NCI-H1436 treated with DMSO at 0.1 percent for 48 hours (cell line): Measurements from ENCODE around the gene RASGRP3.

Experiments used
- DNase-seq: peaks from one replicate; lab custom pipeline; 2025; lab: John Stamatoyannopoulos, UW

RASGRP3 gene

DNA sequence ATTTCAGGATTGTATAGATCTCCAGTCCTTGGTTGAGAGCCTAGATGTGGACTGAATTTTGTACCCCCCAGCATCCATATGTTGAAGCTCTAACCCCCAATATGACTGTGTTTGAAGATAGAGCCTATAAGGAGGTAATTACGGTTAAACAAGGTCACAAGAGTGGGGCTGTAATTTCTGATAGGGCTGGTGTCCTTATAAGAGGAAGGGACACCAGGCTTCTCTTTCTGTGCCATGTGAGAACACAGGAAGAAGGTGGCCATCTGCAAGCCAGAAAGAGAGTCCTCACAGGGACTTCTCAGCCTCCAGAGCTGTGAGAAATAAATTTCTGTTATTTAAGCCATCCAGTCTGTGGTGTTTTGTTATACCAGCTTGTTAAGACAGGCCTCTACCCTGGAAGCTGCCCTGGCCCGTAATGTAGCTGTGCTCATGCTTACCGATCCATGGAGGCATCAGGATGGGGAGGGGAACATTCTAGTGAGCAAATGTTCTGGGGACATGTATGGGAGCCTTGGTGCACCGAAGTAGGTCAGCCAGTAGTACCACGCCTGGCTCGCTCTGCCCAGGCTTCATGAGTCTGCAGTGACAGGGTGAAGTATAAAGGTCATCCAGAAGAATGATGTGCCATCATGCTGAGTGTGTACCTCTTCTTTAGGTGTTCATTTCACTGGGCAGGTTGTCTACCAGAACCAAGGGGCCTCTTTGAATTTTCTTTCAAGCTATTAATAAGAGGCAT lies 16.1 kb downstream of the RASGRP3 start:
- DNase-seq: no peak

DNA sequence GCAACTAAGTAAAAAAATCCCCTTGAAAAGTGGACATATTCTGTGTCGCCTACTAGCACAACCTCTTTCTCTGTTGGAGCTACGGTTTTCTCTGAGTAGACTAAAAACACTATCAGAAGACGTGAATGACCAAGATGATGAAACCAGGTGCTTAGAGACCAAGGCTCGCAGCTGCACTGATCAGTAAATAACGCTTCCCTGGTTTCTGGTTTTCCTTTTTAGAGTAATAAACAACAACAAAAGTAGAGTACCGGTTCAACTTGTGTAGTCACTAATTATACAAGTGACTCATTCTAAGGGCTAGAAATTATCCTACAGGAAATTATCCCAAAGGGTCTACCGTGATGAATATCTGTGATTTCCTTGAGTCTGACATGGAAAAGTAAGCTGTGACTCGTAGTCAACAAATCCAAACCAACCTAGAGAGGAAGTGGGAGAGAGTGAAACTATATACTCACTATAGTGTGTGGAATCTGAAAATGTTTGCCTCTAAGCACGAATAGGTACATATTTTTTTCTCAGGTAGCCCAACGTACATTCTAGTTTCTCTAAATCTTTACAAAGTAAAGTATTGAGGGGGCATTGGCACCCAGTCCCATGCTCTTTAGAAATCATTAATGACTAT lies 17.8 kb downstream of the RASGRP3 start:
- DNase-seq: no peak

DNA sequence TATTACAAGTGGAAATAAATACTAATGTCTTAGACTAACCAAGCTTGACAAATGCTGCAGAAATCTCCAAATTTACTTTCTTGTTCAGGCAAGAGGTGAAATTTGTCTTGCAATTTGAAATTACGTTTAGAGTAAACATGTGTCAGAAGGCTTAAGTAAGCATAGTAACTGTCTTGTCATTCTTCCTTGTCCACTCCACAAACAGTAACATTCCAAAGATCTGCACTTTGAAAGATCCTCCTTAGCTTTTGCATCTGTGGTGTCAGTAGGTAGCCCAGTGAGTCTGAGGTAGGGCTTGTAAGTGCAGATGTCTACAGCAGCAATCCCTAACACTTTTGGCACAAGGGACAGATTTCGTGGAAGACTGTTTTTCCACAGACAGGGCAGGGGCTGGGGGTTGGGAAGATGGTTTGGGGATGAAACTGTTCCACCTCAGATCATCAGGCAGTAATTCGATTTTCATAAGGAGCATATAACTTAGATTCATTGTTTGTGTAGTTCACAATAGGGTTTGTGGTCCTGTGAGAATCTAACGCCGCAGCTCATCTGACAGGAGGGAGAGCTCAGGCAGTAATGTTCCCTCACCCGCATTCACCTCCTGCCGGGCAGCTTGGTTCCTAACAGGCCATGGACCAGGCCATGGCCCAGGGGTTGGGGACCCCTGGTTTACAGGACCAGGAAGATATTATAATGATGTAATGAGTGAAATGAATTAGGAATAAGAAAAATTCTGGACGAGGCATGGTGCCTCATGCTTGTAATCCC lies 18.6 kb downstream of the RASGRP3 start:
- DNase-seq: no peak

DNA sequence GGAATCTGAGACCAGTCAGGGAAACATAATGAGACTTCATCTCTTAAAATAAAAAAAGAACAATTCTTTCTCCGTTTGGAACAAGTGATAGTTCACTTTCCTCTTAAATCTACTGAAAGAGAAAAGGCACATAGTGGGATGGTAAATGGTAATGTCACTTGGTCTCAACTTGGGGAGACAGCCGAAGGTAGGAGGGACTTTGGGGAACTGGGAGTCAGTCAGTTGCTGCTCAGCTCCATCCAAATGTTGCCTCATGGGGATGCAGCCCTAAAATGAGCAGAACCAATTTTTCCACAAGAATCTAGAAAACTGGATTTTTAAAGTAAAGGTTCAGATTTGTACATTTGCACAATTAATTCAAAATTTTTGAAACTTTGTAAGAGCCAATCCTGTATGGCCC lies 19.2 kb downstream of the RASGRP3 start:
- no peak for DNase-seq

DNA sequence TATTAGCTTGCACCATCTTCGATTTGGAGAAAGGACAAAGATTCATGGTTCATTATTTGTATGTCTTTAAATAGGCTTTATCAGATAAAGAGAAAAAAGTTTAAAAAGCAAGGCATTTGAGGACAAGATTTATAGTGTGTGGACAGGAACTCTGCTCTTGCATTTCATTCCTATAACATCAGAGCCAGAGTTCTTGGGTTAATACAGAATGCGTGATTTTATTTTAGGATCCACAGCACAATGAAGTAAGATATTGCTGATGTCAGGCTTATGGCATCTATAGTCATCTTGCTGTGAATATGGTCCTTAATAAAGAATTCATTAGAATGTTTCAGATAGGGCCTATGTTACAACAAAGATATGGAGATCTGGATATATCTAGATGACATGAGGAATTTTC lies 19.7 kb downstream of the RASGRP3 start:
- no peak for DNase-seq

DNA sequence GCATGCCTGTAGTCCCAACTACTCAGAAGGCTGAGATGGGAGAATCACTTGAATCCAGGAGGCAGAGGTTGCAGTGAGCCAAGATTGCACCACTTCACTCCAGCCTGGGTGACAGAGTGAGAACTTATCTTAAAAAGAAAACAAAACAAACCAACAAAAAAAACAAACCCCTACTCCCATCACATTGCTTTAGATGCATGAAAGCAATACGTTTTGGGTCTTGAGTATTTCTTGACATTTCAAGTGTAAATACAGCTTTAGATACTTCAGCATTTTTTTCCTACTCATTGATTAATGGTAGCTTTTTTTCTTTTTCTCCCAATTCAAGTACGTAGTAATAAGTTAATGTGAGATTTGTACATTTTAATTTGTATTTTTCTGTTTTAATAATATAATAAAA lies 20.3 kb downstream of the RASGRP3 start:
- no peak for DNase-seq

DNA sequence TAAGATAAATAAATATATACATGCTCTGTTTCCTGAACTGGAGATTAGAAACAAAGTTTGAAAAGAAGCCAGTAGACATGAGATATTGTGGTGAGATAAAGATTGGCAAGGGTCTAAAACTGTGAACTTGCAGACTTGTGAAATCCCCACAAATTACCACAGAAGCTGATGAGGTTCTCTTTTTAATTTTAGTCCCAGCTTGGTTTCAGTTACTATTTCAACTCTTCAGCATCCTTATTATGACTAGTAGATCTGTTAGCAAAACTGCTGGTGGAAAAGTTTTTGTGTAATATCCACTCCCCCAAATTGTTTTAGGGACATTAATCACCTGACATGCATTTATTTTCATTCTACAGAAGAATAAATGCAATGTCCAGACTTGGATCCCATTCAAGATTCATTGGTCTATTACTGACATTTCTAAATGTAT lies 20.8 kb downstream of the RASGRP3 start:
- DNase-seq: no peak

DNA sequence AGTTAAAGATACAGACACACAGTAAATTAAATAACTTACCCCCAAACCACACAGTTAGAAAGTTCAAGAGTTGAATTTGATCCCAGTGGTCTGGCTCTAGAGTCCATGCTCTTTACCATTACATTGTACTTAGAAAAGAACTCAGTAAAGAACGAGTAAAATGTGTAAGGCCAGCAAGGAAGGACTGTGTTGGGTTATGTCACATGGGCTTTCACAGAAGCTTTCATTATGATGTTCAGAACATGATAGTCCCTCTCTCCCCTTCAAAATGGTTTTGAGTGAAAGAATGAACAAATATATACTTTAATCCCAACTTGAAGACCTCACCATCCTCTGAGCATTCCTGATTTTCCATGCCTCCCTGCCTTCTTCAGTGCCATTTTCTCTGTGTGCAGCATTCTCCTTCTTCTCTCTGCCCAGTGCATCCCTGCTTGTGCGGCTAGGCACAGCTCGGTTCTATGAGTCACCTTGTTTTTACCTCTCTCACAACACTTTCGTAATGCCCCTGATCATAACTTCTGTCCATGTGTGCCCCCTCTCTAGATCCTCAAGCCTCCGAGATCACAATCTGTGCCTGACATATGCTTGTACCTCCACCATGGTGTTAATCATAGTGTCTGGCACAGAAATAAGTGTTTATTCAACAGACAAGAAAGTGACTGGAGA lies 22.0 kb downstream of the RASGRP3 start:
- no peak for DNase-seq

DNA sequence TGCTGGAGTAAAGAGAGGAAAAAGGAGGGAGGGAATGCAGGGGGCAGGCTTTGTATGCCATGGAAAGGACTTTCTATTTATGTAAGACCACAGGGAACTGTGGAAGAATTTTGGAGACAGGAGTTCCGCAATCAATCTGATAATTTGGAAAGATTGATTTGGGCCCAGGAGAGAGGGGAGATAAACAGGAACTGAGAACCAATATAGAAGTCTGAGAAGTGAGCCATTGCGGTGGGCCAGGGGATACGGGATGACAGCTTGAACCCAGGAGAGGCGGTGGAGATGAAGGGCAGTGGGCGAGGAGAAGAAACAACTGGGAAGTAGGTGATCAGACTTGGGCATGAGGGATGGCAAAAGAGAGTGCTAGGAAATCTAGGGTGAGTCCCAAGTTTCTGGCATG lies 23.7 kb downstream of the RASGRP3 start:
- no peak for DNase-seq

DNA sequence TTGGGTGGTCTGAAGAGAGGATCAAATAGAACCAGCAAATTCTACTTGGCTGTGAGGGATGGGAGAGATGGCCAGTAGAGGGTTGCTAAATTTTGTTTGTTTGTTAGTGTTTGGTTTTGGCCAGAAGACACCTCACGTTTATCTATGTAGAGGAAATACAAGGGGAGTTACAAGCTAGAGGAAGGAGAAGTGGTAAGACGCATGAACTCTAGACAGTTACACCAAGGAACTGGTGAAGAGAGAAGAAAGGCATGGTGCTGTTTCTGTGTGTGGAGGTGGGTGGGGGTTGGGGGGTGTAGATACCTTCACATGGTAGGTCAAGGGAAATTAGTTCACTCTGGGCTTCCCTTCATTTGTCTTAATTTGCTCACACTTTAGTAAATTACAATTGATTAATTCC lies 25.6 kb downstream of the RASGRP3 start:
- no peak for DNase-seq

DNA sequence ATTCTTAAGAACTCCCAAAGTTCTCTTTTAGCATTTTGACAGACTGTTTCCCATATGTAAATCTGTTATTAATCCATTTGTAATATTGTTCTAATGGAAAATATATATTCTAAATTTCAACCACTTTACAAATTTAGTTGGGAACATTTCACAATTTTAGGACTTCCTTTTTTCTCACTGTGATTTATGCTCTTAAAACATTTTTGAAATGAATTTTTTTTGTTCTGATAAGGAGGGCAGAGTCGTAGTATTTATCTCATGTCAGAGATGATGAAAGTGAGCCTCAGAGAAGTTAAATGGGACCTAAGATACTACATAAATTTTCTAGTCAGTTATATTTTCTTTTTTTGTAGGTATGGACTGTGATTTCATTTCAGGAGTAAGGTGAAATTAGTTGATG lies 26.6 kb downstream of the RASGRP3 start:
- DNase-seq: no peak

DNA sequence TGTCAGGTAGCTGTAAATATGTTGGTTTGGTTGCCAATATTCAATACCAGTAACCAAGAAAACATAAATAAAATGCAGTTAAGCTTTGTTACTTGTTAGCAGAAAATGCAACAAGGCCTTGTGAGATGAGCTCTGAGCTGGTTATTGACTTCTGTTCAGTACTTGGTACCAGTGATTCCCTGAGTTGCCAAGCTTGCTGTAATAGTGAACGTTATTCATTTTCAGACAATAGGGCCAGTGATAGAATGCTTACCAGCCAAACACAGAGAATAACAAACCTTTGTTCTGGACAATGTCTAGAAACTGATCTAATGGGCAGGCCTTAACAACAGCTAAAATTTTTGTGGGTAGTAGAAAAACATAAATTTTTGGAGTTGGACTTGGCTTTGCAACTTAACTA lies 29.5 kb downstream of the RASGRP3 start:
- no peak for DNase-seq

DNA sequence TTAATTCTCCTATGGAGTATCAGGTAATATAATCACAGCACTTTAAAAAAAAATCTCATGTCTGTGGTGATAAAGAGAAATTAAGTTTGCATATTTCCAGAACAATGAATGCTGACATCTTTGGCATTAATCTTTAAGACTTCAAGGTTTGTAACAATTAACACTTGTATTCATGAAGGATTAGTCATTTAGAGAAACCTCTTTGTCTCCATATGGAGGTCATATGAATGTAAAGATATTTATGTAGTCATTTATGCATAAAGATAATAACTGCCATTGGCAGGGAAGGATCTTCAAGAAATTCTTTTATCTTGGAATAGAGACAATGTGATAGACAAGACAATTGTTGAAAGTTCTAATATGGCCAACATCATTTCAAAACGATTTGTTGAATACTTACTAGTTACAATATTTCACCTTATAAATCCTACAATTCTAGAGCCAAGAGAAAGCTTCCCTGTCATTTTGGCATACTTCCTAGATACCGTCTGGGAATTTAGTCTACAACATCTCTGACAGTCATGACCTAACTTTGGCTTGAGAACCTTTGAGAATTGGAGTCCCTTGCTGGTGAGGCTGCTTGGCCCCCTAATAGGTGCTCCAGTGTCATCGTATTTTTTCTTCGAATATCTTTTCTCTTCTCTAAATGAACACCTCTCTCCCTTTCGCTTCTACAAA lies 33.6 kb downstream of the RASGRP3 start:
- no peak for DNase-seq

DNA sequence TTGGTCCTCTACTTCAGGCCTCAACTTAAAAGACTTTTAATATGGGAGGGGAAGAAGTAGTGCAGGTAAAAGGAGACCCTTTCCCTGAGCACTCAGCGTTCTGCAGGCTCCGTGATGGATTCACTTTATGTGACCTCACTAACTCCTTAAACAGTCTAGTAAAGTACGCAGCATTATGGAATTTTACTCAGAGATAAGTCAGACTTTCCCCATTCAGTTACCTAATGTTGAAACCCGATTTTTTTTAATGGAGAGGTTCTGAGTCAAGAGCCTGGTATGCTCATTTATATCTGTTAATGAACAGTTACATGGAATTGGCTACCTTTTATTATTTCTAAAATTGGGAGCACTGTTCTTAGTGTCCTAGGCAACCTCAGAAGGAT lies 34.1 kb downstream of the RASGRP3 start:
- no peak for DNase-seq

DNA sequence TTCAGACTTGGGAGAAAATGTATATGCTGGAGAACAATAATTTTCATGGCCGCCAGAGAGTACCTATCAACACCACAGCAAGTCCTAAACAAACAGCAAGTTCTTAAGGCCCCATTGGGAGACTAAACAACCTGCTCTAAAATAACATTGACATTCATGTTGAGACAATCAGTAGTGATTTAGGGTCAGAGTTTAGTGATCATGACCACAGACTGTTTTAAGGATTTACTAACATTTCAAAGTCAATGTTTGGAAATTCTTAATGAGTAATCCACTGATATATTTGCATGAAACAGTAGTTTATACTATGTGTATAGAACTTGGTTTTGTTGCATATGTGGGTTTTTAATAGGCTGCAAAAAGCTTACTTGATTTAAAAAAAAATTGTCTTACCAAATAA lies 34.7 kb downstream of the RASGRP3 start:
- no peak for DNase-seq

DNA sequence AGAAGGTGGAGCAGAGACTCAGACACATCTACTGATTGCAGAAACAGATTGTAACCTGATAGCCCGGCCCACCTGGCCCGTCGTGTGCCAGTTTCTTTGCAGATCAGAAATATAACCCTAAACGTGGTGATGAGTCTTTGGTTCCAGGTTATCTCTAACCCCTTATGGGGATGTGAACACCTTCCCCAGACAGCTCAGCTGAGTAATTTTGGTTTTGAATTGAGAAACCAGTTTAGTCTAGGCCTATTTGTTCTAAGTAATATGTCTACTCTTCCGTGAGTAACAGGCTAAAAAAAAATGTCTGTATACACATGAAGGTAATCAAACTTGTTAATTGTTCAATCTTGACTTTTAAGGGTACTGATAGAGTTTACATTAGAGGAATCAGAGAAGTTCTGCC lies 35.7 kb downstream of the RASGRP3 start:
- DNase-seq: no peak

DNA sequence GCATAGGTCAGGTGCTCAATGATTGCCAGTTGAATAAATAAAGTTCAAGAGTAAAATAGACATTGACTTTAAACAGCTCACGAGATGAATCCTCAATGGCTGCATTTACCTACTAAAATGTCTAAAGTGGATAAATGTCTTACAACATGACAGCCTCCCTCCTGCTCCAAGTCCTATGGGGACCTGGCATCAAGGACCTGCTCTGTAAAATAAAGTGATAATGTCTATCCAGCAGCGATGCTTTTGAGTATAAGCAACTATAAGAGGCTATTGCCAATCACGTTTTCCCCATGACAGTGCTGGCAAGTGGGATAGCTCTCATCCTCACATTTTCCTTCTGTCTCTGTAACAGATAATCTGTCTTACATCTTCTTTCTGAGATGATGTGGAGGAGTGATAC lies 37.0 kb downstream of the RASGRP3 start:
- no peak for DNase-seq

DNA sequence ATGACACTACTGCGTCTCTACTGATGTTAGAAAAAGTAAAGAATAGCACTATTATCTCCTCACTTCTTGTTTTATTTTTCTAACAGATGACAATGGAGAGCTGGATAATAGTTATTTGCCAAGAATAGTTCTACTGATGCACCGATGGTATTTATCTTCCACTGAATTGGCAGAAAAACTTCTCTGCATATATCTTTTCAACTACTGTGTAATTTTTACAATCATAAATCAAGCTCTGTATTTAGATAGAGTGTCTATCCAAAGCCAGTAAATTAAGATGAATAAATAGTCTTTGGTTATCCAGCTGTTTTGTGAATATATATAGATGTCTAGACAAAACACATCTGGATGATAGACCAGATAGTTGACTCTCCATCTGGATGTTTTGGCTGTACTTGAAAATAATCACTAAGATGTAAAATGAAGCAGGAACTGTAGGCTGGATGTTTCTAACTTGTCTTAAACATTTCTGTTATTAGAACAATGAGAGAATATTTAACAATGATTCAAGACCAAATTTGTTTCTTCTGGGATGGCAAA lies 40.1 kb downstream of the RASGRP3 start:
- DNase-seq: no peak

DNA sequence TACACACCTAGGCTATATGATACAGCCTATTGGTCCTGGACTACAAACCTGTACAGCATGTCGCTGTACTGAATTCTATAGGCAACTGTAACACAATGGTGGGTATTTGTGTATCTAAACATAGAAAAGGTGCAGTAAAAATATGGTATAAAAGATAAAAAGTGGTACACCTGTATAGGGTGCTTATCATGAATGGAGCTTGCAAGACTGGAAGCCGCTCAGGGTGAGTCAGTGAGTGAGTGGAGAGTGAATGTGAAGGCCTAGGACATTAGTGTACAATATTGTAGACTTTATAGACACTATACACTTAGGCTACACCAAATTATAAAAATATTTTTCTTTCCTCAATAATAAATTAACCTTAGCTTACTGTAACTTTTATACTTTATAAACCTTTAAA lies 41.8 kb downstream of the RASGRP3 start:
- no peak for DNase-seq

DNA sequence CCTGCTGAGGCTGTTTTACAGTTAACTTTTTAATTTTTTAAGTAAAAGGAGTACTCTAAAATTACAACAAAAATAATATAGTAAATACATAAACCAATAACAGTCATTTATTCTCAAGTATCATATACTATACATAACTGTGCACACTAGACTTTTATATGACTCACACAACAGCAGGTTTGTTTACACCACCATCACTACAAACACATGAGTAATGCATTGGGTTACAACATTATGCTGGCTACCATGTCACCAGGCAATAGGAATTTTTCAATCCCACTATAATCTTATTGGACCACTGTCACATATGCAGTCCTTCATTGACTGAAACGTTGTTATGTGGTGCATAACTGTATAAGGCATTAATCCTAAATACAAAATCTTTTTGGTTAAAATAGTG lies 42.5 kb downstream of the RASGRP3 start:
- DNase-seq: no peak

DNA sequence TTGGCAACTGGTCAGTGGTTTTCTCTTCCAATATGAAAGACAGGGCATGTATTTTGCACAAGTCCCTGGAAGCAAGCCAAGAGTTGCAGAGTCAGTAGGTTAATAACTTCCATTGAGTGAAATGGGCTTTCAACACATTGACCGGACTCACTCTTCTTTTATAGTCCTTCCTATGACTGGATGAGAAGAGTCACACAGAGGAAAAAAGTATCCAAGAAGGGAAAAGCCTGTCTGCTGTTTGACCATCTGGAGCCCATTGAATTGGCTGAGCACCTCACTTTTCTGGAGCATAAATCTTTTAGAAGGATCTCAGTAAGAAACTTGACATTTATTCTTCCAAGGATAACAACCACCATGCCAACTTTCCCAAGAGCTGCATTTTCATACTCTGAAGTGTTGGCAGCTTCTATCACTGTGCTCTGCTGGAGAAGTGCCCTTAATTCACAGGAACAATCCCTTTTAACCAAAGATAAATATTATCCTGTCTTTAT lies 45.4 kb downstream of the RASGRP3 start:
- no peak for DNase-seq

DNA sequence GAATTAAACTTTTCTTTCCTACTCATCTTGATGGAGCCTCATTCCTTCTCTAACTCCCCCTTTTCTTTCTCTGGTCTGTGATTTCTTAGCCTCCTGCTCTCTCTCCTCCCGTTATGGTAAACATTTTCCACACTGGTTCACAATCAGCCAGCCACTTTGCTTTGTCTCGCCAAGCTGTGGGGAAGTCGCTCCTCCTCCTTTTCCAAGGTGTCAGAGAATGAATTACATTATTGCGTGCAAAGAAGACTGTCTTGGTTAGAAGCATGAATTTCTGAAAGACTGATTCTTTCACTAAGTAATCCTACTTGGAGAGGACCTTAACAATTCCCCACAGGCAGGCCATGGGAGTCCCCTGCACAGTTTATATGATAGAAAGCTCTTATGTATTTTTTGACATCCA lies 46.1 kb downstream of the RASGRP3 start:
- no peak for DNase-seq
